Measurements from ENCODE around the gene CEP131.

Gene CEP131

DNA sequence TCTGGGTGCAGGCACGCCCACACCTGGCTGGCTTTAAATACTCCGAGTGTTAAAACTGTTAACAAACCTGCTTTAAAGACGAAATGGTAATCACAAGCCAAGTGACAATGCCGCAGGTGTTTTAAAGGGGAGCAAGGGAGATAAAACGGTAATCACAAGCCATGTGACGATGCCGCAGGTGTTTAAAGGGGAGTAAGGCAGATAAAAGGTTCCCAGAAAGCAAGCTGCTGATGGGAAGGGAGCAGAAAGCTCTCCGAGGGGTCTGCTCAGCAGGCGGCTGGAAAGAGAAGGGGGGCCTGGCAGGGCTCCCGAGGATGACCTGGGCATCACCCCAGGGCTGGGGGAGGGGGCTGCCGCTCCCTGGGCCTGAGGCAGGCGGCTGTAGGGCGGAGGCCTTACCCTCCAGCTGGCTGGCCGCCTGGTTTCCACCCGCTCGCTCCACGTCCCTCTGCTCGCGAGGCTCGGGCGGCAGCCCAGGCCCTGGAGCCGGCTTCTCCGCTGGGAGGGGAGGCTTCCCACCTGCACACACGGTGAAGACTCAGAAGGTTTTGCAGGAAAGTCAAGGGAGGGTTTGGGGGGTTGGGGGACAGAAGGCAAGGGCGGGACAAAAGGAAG, 28.4 kb upstream of the CEP131 start:
- no peak for DNase-seq

GRCh38 chr17:81250286-81251093, 27.7 kb upstream of the CEP131 start:
- DNase-seq: no peak

DNA sequence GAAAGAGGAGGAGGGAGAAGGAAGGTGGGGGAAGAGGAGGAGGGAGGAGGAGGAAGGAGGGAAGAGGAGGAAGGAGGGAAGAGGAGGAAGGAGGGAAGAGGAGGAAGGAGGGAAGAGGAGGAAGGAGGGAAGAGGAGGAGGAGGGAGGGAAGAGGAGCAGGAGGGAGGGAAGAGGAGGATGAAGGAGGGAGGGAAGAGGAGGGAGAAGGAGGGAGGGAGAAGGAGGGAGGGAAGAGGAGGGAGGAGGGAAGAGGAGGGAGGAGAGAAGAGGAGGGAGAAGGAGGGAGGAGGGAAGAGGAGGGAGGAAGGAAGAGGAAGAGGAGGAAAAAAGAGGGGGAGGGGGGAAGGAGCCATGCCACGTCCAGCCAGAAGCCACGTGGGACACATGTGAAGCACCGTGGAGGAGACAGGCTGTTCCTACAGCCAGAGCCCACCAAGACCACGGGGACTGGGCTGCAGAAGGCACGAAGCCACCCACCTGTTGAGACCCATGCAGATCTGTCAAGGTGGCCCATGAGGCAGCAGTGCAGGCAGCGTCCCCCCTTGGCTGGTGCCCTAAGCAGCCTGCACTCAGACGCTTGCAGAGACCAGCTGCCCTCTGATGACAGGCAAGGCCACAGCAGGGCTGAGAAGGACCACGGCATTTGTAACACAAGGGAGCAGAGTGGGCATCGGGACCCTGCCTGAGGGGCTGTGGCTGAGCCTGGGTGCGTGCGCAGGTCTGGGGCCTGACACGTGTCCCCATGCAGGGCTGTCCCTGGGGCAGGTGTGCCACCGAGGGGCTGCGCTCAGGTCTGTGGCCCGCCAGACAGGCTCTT, 26.7 kb upstream of the CEP131 start:
- DNase-seq: no peak

DNA sequence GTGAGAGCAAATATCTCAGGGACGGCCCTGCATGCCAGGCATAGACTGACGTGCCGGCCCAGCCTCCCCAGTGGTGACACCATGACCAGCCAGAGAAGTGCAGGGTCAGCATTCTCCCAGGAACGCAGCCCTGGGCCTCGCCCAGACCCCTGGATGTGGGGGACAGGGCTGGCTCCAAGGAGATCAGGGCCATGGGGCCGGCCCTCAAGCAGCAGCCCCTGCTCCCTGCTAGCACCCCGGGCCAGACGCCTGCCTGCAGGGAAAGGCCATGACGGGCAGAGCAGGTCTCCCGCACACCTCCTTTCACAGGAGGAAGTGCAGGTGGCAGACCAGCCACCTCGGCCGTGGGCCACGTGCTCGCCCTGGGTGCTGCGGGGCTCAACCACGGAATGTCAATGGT, 25.9 kb upstream of the CEP131 start:
- no peak for DNase-seq

DNA sequence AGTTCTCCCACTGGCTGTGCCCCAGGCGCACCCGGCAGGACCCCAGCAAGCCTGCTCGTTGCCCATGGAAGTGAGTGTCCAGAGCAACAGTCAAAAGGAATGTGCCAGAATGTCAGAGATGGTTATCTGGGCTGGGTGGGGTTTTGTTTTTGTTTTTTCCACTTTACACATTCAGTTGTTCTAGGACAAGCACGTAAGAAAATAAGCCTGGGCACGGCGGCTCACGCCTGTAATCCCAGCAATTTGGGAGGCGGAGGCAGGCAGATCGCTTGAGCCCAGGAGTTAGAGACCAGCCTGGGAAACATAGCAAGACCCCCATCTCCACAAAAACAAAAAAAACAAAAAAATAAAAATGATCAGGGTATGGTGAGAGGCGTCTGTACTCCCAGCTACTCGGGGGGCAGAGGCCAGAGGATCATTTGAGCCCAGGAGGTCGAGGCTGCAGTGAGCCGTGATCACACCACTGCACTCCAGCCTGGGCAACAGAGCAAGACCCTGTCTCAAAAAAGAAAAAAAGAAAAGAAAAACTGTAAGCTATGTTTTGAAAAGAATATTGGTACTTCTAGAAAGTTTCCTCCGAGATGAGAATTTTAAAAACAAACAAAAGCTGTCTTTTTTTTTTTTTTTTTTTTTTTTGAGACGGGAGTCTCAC, 24.7 kb upstream of the CEP131 start:
- DNase-seq: no peak

DNA sequence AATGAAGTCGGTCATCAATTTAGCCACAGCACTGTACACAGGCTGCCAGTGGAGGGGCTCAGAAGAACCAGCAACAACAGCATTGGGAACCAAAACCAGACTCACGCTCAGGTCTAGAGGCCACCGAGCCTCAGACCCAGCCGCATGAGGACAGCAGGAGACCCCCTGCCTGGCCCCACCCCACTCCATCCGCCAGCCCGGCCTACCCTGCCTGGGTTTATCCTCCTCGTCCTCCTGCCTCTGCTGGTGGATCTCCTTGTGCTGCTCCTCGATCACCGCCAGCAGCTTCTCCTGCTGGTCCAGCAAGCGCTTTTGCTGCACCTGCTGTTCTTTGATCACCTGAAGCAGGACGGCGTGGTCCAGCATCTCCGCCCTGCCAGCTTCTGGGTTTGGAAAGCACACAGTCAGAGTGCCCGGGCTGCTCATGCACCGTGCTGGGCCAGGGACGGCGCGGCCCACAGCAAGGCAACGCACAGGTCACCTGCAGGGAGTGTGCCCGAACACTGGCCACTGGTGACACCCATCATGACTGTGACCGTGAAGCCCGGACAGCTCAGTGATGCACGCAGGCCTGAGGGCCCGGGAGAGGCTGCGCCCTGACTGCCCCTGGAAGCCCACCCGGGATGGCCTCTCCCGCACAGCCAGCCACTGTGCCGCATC, 24.0 kb upstream of the CEP131 start:
- no peak for DNase-seq

- DNase-seq: no peak
These were observed 23.5 kb upstream of the CEP131 start for GRCh38 chr17:81246343-81246670.

- no peak for DNase-seq
These were observed 23.0 kb upstream of the CEP131 start for GRCh38 chr17:81245665-81246342.

DNA sequence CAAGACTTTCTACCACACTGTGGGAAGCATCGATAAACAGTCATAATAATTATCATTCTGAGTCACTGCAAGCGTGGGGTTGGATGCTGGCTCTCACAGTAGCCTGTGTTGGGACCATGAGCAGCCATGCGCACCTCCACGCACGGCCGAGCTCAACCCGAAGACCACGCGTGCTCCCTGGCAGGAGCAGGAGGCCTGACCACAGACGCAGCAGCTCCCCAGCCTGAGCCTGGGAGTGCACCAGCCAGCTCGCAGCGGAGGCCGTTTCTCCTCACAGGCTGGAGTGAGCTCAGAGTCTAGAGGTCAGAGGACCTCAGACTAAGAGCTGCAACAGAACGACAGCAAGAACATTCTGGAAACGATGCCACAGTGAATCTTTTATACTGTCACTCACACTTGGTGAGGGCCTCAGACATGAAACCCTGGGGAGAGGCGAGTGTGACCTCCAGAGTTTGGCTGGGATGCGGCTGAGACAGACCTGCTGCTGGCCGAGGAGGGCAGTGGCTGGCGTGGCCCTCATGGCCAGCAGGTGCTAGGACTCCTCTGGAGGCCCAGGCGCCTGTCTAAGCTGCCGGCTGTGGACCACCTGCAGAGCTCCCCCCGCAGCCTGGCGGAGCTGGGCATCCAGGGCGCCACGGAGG, 22.4 kb upstream of the CEP131 start:
- DNase-seq: no peak

- no peak for DNase-seq
These were observed 21.7 kb upstream of the CEP131 start for GRCh38 chr17:81244358-81245023.

DNA sequence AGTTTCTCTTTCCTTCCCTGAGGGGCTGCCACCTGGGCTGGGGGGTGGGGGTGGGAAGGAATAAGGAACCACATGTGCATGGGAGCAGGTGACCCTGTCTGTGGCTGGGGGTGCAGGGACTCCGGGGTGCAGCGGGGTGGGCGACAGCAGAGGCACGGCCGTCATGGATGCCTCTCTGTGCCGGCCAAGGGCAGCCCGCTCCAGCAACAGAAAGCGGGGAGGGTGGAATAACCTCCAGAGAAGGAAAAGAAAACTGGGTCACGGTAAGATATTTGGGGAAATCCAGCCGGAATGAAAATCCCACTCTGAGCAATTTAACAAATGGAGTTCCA, 20.5 kb upstream of the CEP131 start:
- DNase-seq: no peak

DNA sequence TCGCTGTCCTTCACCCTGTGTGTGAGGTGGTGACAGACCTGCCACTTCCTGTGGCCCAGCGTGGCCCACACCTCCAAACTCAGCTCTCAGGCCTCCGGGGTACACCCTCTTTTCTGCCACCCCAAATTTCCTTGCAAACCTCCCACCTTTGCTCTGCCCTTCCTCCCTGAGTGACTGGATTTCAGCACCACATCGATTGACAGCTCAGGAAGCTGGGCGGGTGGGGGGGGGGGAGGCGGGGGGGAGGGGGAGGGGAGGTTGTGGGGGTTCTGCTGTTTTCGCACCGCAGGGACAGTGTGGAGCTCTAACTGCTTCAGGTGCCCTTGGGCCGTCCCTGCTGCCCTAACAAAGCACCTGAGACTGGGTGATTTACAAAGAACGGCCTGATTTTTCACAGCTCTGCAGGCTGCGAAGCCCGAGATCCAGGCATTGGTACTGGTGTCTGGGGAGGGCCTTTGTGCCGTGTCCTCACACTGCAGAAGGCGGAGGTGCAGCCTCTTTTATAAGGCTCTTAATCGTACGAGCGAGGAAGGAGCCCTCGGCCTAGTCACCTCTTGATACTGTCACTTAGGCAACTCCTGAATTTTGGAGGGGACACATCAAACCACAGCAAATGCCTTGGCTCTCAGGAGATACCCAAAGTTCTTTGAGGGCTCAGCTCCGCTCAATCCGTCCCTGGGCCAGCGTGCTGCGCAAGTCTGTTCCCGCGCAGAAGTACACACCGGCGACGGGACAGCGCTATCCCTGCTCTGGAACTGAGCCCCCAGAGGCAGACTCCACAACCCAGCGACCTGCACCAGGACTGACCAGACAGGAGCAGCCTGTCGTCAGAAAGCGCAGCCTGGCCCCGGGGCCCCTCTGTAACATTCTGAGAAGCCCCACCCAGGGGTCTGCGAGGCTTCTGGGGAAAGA, 19.9 kb upstream of the CEP131 start:
- DNase-seq: no peak

DNA sequence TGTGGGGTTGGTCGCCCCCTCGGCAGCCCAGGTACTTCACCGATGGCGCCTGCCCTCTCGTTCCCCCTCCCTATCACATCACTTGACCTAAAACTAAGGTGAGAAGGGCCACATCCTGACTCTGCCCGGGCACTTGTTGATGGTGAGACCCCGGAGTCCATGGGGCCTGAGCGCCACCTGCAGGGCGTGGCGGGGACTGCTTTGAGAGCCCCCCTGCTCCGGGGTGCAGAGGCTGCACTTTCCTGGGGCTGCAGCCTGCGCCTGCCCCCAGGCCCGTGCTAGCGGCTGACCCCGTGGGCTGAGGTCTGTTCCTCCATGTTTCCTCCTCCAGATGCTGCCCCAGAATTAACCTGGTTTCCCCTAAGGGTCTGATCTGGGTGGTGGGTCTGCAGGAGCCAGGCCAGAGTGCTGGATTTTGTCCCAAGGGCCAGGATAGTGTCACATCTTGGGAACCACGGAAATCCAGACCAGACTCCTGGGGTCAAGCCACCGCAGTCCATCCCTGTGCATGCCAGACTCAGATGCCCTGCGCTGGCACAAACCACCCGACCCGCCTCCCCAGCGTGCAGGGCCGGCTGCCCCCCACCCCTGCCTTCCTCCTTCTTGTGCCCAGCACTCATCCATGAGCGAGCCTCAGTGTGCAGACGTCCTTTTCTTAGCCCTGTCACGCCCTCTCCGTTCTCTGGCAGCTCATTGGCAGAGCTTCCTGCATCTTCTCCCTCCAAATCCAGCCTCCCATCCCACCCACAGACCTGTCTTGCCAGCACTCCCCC, 19.1 kb upstream of the CEP131 start:
- DNase-seq: peak; percentile 21

DNA sequence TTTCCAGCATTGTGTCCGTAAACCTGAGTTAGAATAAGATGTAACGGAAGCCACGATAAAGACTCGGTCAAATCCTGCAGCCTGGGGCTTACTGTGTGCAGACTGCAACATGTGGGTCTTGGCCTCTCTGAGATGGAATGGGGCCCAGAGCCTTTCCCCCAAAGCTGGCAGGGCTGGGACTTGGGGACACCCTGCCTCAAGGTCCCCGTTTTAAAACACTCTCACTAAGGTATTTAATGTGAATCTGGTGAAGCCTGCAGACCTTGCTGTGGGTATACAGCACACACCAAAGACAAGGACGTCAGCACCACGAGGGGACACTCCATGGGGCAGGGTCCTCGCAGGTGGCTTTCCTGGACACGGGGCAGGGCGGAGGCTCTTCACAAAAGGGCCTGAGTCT, 18.4 kb upstream of the CEP131 start:
- no peak for DNase-seq

GRCh38 chr17:81240761-81241160, 18.0 kb upstream of the CEP131 start:
- no peak for DNase-seq

- DNase-seq: no peak
These were observed 17.2 kb upstream of the CEP131 start for GRCh38 chr17:81239714-81240555.

DNA sequence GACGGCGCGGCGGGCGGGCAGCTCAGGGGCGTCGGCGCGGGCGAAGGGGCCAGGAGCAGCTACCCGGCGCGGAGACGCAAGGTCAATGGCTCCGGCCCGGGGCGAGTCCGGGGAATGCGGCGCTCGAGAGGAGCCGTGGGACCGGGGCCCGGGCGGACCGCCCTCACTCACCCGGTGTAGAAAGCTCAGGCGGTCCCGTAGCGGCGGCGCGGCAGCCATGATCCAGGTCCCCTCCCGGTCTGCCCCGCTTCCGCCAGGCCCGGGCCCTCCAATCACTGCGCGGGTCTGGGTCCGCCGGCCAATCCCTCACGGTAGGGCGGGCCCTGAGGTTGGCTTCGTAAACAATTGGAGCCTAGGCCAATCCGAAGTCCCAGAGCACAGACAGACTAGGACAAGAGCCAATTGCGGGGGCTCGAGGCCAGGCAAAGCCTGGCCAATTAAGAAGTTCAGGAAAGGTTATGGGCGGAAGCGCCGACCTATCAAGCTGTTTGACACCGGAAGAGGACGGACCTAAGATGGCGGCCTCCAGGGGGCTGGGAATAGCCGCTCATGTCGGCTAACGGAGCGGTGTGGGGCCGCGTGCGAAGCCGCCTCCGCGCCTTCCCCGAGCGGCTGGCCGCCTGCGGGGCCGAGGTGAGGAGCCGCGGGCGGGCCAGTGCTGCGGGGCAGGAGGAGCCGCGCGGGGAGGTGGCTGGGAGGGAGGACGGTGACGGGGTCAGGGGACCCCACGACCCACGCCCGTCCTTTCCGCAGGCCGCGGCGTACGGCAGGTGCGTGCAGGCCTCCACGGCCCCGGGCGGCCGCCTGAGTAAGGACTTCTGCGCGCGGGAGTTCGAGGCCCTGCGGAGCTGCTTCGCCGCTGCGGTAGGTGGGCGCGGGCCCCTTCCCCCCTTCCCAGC, 16.3 kb upstream of the CEP131 start, which contains the start of the genes NDUFAF8 and TEPSIN:
TSS of gene NDUFAF8 (plus strand) at position 504 of the 899 bp plus-strand sequence. CDS start at position 550, 46 bp downstream.
TSS of gene TEPSIN (minus strand) at position 241 of the 899 bp plus-strand sequence. CDS start at position 219, 22 bp downstream.
- DNase-seq: peak; percentile 100

All from HCEC 1CT (cell line).